Mucosa of descending colon (tissue), 3 donors: ENCODE results near the gene RCBTB2. TPM values are rescaled to one million over a fixed set of nuclear protein-coding genes. Genes with fewer than 3 reads are reported as not detected.
A peak's percentile ranks its signal among the peaks of the same experiment; 100 is the strongest.

Experiments
- ATAC-seq: fragments of 200-7000 bp; cut with Tn5 transposase; one replicate; pipeline ENCODE4 v1.9.1; 2020; ENCODE audit warnings: mild to moderate bottlenecking, moderate library complexity
- DNase-seq, 3 donors: peaks; one replicate each; pipeline ENCODE4 v3.0.0-alpha.2; 2020
- H3K36me3 ChIP-seq: fragments of 200-600 bp; one replicate; pipeline ENCODE4 v1.8.0; 2021; ENCODE audit warnings: low read depth, mild to moderate bottlenecking
- H3K4me1 ChIP-seq: fragments of 200-600 bp; one replicate; pipeline ENCODE4 v1.8.0; 2021; ENCODE audit warnings: low read depth, mild to moderate bottlenecking
- H3K4me3 ChIP-seq: fragments of 200-600 bp; one replicate; pipeline ENCODE4 v1.8.0; 2021; ENCODE audit warnings: mild to moderate bottlenecking
- H3K9me3 ChIP-seq: fragments of 200-600 bp; one replicate; pipeline ENCODE4 v1.8.0; 2021; ENCODE audit warnings: mild to moderate bottlenecking
- CTCF ChIP-seq: fragments of 200-600 bp; IDR thresholded peaks from one replicate; pipeline ENCODE4 v1.8.0; 2022; ENCODE audit warnings: antibody characterized with exemption, mild to moderate bottlenecking
- intact Hi-C, 2 donors: fragments of 100-400 bp; cut with DNase I in 1 of 2; cut with micrococcal nuclease in 1 of 2; formaldehyde crosslinking; loops; one replicate each; pipeline versions ENCODE4 v1.11.0 to v1.11.1; 2022; cut with DNase I, micrococcal nuclease
- total RNA-seq, 3 donors: library from RNA; stranded (reverse); fragmentation: NEBNext Ultra II Directional in 2 of 3; extraction: Animal tissue kit (Norgen Biotek cat#: 25700) in 2 of 3; gene quantifications; one replicate each; pipeline versions ENCODE4 v1.2.1 to v1.2.4, GENCODE V29; 2021 to 2023
- donor health status: DM: no; HTN: no; CAD: no; lungs with moderate emphysema.
- donor health status: DM: no; HTN: no; CAD: no.
- donor health status: DM: no; HTN: yes; CAD: no.

The RCBTB2 gene
- total RNA-seq, 3 donors from 2014 or later: 4.9 to 10.9 (median 6.7) TPM

DNA sequence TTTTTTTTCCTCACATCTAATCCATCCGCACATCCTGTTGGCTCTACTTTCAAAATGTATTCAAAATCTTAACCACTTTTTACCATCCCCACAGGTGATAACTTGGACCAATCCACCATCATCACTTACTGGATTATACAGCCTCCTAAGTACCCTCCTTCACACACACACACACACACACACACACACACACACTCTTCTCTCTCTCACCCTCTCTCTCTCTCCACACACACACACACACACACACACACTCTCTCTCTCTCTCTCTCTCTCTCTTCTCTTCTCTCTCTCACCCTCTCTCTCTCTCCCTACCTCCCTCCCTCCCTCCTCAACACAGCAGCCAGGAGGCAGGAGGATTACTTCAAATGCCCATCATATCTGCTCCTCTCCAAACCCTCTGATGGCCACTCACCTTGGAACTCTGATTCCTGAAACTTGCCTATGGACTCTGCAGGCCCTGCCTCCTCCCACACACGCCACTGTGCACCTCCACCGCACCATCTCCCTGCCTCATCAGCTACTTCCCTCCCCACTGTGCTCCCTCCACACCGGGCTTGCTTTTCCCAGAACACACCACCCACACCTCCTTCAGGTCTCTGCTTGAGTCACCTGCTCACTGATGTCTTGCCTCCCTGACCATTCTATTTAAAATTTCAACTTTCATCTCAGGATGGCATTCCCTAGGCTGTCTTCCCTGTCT, 39.7 kb downstream of the RCBTB2 start:
- no peak for TF ChIP-seq CTCF
- DNase-seq: no peak
- no peak overlapping the region for H3K4me3 ChIP-seq
- no peaks in the 10 kb centered on the region for H3K9me3 ChIP-seq
- ATAC-seq: peak; percentile 40
- intact Hi-C loops: no loop called here
- H3K36me3 ChIP-seq: no peaks in the 10 kb centered on the region
- no peaks in the 10 kb centered on the region for H3K4me1 ChIP-seq

DNA sequence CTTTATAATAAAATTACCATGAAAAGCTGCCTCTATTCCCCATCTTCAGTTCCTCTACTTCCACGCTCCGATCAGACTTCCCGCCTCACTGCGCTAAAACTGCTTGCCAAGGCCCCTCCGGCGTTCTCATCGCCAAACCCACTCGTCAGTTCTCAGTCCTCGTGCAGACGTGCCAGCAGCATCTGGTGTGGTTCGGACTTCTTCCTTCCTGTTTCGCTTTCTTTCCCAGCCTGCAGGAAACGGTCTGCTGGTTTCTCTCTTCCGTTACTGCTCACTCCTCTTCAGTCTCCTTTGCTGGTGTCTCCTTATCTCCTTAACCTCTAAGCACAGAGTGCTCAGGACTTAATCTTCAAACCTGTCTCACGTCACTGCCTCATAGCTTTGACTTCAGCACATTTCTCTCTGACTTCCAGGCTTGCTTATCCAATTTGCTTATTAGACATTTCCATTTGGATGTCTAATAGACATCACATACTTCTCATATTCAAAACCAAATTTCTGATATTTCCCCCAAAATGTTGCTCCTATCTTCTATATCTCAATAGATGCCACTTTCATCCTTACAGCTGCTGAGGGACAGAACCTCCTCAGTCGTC, 40.3 kb downstream of the RCBTB2 start:
- no peak overlapping the region for H3K4me3 ChIP-seq
- peak; percentile 85 for ATAC-seq
- no peaks in the 10 kb centered on the region for H3K4me1 ChIP-seq
- no peak for TF ChIP-seq CTCF
- DNase-seq: peak; percentile 63 to 83 (median 66)
- no peaks in the 10 kb centered on the region for H3K36me3 ChIP-seq
- H3K9me3 ChIP-seq: no peaks in the 10 kb centered on the region
- intact Hi-C loops: no loop called here

GRCh38 chr13:48492096-48492440, 40.8 kb downstream of the RCBTB2 start:
- Histone ChIP-seq H3K4me1 (no peaks in the 10 kb centered on the region), H3K36me3 (no peaks in the 10 kb centered on the region), H3K4me3 (no peak overlapping the region), H3K9me3 (no peaks in the 10 kb centered on the region)
- intact Hi-C loops: no loop called here
- ATAC-seq (peak; percentile 46), DNase-seq (no peak)
- TF ChIP-seq CTCF: no peak

GRCh38 chr13:48491423-48492095, 41.3 kb downstream of the RCBTB2 start:
- intact Hi-C loops: no loop called here
- Histone ChIP-seq H3K9me3 (no peaks in the 10 kb centered on the region), H3K4me3 (no peak overlapping the region), H3K4me1 (no peaks in the 10 kb centered on the region), H3K36me3 (no peaks in the 10 kb centered on the region)
- ATAC-seq (no peak), DNase-seq (no peak)
- TF ChIP-seq CTCF: no peak

- no peaks in the 10 kb centered on the region for H3K36me3 ChIP-seq
- no peak for ATAC-seq
- TF ChIP-seq CTCF: no peak
Observed at GRCh38 chr13:48490241-48490640, 42.6 kb downstream of the RCBTB2 start.

More at GRCh38 chr13:48490241-48490640, 42.6 kb downstream of the RCBTB2 start:
- intact Hi-C loops: no loop called here
- H3K4me1 ChIP-seq: no peaks in the 10 kb centered on the region
- no peak overlapping the region for H3K4me3 ChIP-seq
- H3K9me3 ChIP-seq: no peaks in the 10 kb centered on the region
- DNase-seq: no peak
